Measurements from ENCODE around the gene NES. TPM values are rescaled to one million over a fixed set of nuclear protein-coding genes. Genes with fewer than 3 reads are reported as not detected.

The NES gene
- total and polyA plus RNA-seq, 2 experiments from 2014 or later: 25.0 to 95.9 TPM

- Mint-ChIP-seq H3K4me3 (no peak overlapping the region; the same call in 2 of the 3 replicates), H3K27ac (peak overlapping the region; percentile 58; the same call in 1 of the 2 replicates), H3K4me1 (peaks cover 86% of the 10 kb centered on the region), H3K27me3 (ENCODE audit: insufficient read depth, low read depth, poor library complexity) (peaks cover 16% of the 10 kb centered on the region), H3K9me3 (peaks cover 6% of the 10 kb centered on the region), H3K36me3 (ENCODE audit: low read depth) (peaks cover 20% of the 10 kb centered on the region)
- TF ChIP-seq ZNF462 (CRISPR knock-in tag; IDR thresholded peaks at IDR 0.05) (no peak), NANOG (IDR thresholded peaks at IDR 0.05; ENCODE audit: borderline replicate concordance) (no peak), ETS1 (IDR thresholded peaks at IDR 0.05) (no peak), CTCF (conservative IDR thresholded peaks at IDR 0.05; ENCODE audit: low read depth in 2 of 2) (no peak), CREB1 (CRISPR knock-in tag; IDR thresholded peaks at IDR 0.05; ENCODE audit: low read depth) (no peak), STAT1 (IDR thresholded peaks at IDR 0.05; ENCODE audit: unreplicated experiment) (no peak), POLR2AphosphoS5 (IDR thresholded peaks at IDR 0.05; ENCODE audit: low read depth) (no peak), EZH2phosphoT487 (IDR thresholded peaks at IDR 0.05; ENCODE audit: unreplicated experiment) (no peak), ZNF331 (CRISPR knock-in tag; IDR thresholded peaks at IDR 0.05; ENCODE audit: low read depth) (no peak), JUNB (IDR thresholded peaks at IDR 0.05; ENCODE audit: unreplicated experiment) (no peak), EZH2 (IDR thresholded peaks at IDR 0.05; ENCODE audit: low read depth, unreplicated experiment) (no peak), REST (IDR thresholded peaks at IDR 0.05; ENCODE audit: unreplicated experiment) (no peak), ZNF114 (CRISPR knock-in tag; IDR thresholded peaks at IDR 0.05) (no peak)
- DNase-seq (ENCODE audit: low spot score) (no peak), ATAC-seq (no peak; the same call in 2 of the 3 replicates)
- Histone ChIP-seq H3K27ac (ENCODE audit: low read depth) (peak overlapping the region; percentile 63; the same call in 1 of the 2 replicates), H3F3A (replicated peaks; ENCODE audit: low read depth) (peaks cover 31% of the 10 kb centered on the region; the same call in 1 of the 2 replicates), H4K20me1 (replicated peaks; ENCODE audit: insufficient read depth) (no peaks in the 10 kb centered on the region; the same call in 1 of the 2 replicates), H3K4me1 (ENCODE audit: insufficient read depth) (peaks cover 75% of the 10 kb centered on the region), H3K9me2 (ENCODE audit: insufficient read depth) (peaks cover 12% of the 10 kb centered on the region), H2AFZ (no peak overlapping the region), H3K27me3 (ENCODE audit: insufficient read depth) (no peaks in the 10 kb centered on the region), H3K4me3 (no peak overlapping the region), H3K4me2 (0 out of 2 replicates have a peak overlapping the region, but pooled peaks have one; percentile 48), H3K79me2 (replicated peaks; ENCODE audit: insufficient read depth) (peaks cover 15% of the 10 kb centered on the region; the same call in 1 of the 2 replicates), H3K36me3 (ENCODE audit: insufficient read depth) (peaks cover 14% of the 10 kb centered on the region)
Observed at GRCh38 chr1:156667610-156667967, 9.6 kb downstream of the NES start.
